GM21367 (cell line): ENCODE measurements around the gene MAPKAP1.

ENCODE experiments used
- ATAC-seq: cut with Tn5 transposase; IDR thresholded peaks from one replicate; pipeline ENCODE4 v1.9.1; 2021; ENCODE audit not compliant: unreplicated experiment

MAPKAP1 gene

GRCh38 chr9:125399165-125399564 lies 307.8 kb downstream of the MAPKAP1 start:
- no peak for ATAC-seq

DNA sequence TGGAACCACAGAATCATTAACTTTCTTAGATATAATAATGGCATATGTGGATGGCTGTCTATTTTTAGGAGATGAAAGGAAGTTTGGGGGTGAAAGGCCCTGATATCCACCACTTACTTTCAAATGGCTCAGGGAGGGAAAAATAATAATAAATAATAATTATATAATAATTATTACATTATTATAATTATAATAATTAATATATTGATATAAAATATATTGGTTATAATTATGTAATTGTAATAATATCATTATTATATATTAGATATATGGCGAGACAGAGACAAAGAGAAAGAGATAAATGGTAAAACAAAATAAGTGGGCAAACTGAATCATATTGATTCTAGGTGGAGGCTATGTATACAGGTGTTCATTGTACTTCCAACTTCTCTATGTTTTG lies 308.8 kb downstream of the MAPKAP1 start:
- ATAC-seq = no peak

DNA sequence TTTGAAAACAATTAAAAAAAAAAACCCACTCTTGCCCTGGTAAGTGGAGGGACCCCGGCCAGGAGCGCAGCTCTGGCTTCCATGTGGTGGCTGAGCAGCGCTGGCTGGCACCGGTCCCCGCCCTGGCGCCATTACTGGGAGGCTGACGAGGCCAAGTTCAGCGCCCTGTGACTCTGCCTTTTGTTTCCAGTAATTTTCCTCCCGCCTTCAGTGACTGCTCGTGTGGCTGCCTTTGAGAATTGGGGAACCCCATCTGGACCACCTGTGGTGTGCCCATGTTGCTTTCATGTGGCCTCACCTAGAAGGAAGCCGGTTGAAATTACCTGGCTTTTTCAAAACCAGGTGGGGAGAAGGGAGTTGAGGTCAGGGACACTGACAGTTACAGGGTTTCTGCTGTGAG lies 309.3 kb downstream of the MAPKAP1 start:
- no peak for ATAC-seq

- no peak for ATAC-seq
Measured at GRCh38 chr9:125396799-125397198, 310.2 kb downstream of the MAPKAP1 start.

DNA sequence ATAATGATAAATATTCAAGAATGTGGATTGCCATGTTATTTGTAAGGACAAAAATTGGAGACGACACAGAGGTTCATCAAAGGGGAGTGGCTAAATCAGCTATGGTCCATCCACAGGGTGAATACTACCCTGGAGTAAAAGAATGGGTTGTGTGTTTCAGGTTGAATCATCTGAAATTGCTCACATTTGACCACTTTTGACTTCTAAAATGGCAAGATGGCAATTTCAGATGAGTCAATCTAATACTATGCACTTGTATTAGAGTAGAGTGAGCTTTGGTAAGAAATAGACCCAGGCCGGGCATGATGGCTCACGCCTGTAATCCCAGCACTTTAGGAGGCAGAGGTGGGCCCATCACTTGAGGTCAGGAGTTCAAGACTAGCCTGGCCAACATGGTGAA lies 313.6 kb downstream of the MAPKAP1 start:
- ATAC-seq = no peak

GRCh38 chr9:125391704-125392103 lies 315.3 kb downstream of the MAPKAP1 start:
- ATAC-seq = no peak

- ATAC-seq = no peak
Measured at GRCh38 chr9:125388978-125389377, 318.0 kb downstream of the MAPKAP1 start.

DNA sequence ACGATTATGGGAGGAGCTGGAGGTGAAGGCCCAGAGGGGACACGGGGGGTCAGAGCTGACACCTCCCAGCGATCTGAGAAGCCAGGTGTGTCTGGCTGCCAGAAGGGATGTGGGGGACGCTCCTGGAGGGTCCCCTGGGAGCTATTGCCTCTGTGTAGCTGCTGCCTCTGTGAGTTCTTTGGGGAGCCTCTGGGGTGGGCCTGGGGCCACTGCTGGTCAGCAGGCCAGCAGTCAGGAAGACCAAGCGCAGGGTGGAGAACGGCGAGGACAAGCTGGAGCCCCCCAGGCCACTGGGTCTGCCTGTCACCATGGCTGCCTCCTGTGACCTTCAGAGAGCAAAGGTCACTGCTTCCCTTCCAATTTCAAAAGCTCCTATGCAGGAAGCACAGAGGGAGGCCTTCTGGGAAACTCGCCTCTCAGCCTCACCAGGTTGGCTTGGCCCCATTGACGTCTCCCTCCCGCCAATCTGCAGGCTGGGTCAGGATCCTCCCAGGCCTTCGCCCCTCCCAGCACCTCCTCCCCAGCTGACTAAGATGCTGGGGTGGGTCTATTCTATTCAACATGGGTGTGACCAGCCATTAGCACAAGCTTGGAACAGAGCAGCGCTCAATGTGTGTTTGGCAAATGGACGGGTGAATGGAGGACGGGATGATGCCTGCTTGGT lies 319.0 kb downstream of the MAPKAP1 start:
- ATAC-seq = no peak
